ENCODE data around the gene TBC1D9.

GRCh38 chr4:140653718-140654494 lies 102.3 kb downstream of the TBC1D9 start:
- TF ChIP-seq CTCF (conservative IDR thresholded peaks at IDR 0.05; ENCODE audit: low read length) (no peak), EZH2phosphoT487 (IDR thresholded peaks at IDR 0.05; ENCODE audit: borderline replicate concordance) (no peak)

Measured in Loucy (cell line).